CD4-positive, alpha-beta T cell treated with Interleukin-6 for 4 hours (primary cell): ENCODE data around the gene CERCAM.

Experiments used
- DNase-seq: peaks from one replicate; pipeline ENCODE4 v3.0.0-alpha.2; 2020; ENCODE audit warnings: mixed read lengths

The CERCAM gene

GRCh38 chr9:128457207-128457606 is 36.5 kb downstream of the CERCAM start:
- no peak for DNase-seq

GRCh38 chr9:128459011-128459410 is 38.4 kb downstream of the CERCAM start:
- no peak for DNase-seq

GRCh38 chr9:128469070-128469469 is 48.4 kb downstream of the CERCAM start:
- DNase-seq, result no peak

DNA sequence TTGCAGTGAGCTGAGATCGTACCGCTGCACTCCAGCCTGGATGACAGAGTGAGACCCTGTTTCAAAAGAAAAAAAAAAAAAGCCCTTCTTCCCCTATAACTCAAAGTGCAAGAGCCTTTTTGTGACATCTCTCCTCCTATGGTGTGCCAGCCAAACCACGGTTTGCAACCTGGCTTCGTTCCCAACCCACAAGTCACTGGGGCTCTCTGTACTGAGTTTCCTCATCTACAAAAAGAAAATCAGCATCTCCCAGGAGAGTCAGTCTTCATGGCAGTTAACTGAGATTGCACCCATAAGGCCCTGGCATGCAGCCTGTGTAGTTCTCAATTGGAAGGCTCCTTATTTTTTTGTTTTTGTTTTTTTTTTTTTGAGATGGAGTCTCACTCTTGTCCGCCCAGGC is 49.9 kb downstream of the CERCAM start:
- peak; percentile 12 for DNase-seq

DNA sequence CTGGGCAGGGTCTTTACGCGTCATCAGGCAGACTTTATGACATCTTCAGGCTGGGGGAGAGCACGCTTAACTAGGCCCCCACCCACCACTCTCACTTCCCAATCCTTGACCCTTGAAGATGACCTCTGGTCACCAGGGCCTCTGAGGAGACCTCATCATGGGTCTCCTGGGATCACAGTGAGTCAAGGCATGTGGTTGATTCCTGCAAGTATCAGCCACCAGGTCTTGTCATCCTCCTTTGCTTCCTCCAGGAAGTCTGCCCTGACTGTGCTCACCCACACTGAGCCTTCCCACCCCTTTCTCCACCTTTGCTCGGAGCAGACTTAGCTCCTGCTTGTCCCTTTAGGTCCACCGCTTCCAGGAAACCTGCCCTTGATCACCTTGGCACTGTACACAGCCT is 52.4 kb downstream of the CERCAM start:
- no peak for DNase-seq

- DNase-seq, result no peak
Observed at GRCh38 chr9:128475867-128476266, 55.2 kb downstream of the CERCAM start.

- DNase-seq, result no peak
Observed at GRCh38 chr9:128479262-128479661, 58.6 kb downstream of the CERCAM start.

DNA sequence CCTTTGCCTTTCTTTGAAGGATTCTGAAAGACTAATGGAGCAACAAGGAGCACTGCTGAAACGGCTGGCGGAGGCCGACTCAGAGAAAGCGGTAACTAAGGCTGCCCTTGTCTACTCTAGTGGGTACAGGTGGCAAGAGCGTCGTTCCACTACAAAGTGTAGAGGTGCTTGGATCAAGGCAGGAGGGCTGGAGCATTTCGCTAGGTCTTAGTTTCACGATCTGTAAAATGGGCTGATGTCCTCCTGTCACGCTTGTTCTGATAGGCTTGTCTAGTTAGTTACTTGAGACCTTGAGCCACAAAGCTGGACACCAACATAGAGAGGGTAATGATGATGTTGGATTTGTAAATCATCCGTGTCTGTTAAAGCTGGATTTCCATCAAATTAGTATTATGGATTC is 60.9 kb downstream of the CERCAM start:
- DNase-seq, result no peak

- DNase-seq, result no peak
Observed at GRCh38 chr9:128482186-128482585, 61.5 kb downstream of the CERCAM start.

GRCh38 chr9:128484686-128485413 is 64.2 kb downstream of the CERCAM start:
- DNase-seq, result no peak

GRCh38 chr9:128485414-128485855 is 64.8 kb downstream of the CERCAM start:
- no peak for DNase-seq

DNA sequence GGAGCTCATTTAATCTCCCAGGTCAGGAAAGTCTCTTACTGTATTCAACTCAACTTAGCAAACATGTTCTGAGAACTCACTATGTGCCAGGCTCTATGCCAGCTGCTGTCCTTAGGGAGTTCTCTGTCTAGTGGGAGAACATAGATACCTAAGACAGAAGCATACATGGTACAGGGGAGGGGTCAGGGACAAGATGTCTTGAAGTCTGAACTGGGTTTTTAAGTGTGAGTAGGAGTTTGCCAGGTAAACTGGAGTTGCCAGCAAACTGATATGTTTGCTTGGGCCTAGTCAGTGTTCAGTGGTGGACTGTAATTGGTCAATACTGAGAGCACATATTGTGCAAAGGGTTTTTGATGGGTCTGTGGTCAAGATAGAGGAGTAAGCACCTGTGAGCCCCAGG is 65.5 kb downstream of the CERCAM start:
- no peak for DNase-seq
